HG03432 (cell line): ENCODE measurements around the gene NOPCHAP1.

Experiments used
- ATAC-seq: cut with Tn5 transposase; IDR thresholded peaks from one replicate; pipeline ENCODE4 v1.9.1; 2021; ENCODE audit warnings: mild to moderate bottlenecking, moderate library complexity; ENCODE audit not compliant: unreplicated experiment

NOPCHAP1 gene

DNA sequence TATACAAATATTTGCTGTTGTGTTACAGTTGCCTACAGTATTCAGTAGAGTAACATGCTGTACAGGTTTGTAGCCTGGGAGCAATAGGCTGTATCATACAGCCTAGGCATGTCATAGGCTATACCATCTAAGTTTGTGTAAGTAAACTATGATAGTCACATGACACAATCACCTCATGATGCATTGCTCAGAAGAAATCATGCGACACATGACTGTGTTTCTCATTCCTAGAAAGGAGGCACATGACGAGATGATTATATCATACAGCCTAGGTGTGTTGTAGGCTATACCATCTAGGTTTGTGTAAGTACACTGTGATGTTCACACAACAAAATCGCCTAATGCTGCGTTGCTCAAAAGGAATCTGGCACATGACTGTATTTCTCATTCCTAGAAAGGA lies 31.9 kb downstream of the NOPCHAP1 start:
- ATAC-seq, result no peak

DNA sequence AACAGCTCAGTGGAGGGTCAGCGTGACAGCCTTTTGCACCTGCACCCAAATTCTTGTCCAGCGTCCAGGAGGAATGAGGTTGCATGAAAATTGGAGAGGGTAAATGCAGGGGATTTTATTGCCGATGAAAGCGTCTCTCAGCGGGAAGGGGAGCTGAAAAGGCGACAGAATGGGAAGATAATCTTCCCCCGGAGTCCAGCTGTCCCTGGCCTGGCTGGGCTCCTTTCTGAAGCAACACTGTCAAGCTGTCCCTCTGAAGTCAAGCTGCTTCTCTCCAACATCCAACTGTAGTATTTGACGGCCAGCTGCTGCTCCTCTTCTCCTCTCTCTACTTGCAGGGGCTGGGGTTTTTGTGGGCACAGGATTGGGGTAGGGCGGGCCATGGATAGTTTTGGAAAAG lies 32.7 kb downstream of the NOPCHAP1 start:
- no peak for ATAC-seq

DNA sequence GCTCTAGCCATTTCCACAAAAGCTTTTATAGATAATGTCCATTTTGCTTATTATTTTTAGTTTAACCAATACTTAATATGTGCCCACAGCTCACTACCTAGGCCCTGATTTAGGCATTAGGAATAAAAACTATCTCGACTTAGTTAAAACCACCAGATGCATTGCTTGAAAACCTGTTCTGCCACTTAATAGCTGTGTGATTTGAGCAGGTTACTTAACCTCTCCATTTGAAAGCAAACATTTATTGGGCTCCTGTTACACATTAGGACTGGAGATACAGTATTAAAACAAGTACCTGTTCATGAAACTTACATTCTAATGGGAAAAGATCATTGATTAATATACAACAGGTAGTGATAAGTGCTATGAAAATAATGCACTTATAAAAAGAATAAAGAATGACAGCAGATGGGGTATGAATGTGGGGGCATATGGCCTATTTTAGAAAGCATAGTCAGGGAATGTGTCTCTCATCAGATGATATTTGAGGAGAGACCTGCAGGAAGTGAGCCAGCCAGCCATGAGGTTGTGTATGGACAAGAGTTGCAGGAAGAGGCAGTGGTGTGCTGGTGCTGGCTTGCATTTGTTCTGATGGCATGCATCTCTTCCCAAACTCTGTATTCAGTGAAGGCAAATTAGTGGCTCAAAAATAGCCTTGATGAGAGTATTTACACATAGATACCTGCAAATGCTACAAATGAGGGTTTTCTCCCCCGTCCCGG lies 34.3 kb downstream of the NOPCHAP1 start:
- no peak for ATAC-seq

DNA sequence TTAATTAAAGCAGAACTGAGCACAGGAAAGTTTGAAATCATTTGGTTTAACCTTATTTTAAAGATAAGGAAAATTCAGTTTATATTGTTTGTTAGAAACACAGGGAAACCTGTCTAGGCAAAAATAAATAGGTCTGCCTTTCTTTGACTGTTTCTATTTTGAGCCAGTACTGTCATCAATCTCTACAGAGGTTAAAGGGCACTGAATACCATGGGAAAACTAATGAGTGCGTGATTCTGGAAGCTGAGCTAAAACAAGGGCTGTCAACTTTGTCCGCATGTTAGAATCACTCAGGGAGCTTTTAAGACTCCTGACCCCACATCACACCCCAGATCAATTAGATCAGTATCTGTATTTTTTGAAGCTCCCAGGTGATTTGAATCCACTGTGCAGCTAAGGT lies 38.8 kb downstream of the NOPCHAP1 start:
- ATAC-seq, result no peak

DNA sequence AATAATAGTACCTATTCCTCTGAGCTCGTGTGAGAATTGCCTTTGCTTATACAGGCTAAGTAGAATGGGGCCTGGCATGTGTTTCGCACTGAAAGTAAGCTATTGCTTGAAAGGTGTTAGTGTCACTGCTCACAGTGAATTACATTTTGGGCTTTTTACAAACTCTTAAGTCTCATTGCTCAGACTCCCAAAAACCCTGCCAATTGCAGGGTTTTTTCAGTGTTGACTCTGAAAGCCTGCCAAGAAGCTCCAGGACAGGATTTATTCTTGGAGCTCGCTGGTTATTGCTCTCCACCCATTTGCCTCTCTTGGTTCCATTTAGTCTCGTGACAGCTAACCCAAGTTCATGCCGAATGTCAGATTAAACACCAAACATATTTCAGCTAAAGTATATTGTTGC lies 39.8 kb downstream of the NOPCHAP1 start:
- no peak for ATAC-seq

DNA sequence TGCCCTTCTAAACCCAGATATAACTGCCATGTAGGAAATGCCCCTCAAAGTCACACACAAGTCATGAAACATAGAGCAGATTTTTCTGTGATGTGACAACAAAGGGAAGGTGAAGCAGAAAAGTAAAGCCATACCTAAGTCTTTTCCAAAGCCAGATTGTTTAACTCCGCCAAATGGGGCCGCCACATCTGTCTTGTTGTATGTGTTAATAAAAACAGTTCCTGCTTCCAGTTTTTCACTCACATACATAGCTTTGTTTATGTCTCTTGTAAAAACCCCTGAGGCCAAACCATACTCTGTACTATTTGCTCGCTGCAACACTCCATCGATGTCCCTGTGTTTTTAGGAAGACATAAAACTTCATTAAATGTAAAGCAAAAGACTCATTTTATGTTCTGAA lies 40.3 kb downstream of the NOPCHAP1 start:
- ATAC-seq, result no peak

DNA sequence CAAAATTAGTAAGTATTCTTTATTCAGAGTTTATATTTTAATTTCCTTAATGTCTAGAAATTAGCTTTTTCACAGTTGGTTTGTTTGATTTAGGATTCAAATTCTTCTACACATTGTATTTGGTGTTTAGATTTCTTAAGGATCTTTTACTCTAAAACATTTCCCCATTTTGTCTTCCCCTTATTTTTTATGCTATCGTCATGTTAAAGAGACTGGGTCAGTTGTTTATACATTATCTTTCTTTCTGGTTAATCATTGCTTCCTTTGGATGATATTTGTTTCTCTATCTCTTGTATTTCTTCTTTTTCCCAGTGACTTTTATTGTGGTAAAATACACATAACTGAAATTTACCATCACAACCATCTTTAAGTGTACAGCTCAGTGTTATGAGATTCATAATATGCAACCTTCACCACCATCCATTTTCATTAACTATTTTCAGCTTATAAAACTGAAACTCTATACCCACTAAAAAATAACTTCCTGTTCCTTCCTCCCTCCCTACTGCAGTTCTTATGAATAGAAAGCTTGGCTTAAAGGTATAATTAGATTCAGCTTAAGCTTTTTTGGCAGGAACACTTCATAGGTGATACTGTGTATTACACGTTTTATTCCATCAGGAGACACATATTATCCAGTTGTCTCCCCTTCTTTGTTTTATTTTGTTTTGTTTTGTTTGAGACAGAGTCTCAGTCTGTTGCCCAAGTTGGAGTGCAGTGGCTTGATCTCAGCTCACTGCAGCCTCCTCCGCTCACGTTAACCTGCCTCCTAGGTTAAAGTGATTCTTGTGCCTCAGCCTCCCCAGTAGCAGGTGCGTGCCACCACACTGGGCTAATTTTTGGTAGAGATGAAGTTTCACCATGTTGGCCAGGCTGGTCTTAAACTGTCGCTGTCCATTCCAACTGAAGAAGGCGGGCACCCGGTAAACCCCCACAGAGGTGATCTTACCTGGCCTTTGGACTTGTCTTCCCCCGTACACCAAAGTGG lies 45.0 kb downstream of the NOPCHAP1 start:
- peak; percentile 89 for ATAC-seq

DNA sequence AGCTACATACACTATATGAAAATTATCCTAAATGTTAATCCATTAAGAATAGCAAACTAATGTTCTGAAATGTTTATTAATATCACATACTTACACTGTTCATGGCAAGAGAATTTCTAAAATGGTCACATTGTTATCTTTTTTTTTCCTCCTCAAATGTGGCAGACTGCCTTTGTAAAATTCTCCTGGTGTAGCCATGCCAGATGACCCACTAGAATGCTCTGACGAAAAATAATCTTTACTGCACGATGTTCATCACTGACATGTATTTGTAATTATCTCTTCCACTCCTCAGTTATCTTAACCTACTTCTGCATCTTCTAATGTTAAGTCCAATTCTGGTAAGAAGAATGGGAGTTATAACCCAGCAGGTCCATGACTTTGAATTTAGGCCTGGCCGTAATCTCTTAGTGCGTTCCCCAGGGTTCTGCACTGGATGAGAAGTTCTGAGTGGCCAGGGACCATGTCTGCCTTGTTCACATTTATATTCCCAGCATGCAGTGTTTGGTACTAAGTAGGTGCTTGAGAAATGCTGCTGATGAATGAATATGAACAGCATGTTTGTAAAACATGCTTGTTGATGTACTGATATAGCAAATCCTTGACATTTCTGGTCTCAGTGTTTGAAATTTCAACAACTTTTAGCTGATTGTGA lies 46.7 kb downstream of the NOPCHAP1 start:
- ATAC-seq, result no peak

DNA sequence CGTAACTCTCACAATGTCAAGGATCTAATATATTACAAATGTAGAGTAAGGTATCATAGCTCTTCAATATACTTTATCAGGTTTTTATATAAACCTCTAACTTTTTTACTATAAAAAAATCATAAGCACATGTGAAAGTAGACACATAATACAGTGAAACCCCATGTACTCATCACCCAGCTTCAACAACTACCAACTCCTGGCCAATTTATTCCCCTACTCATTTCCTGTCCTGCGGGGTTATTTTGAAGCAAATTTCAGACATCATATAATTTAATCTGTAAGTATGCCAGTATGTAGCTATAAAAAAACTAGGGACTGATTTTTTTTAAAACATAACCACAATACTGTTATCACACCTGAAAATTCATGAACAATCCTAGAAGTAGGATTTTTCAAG lies 47.7 kb downstream of the NOPCHAP1 start:
- no peak for ATAC-seq
